HG03175 (cell line): ENCODE measurements around the gene XPNPEP3.
"Not testable (repeated sequence)": the region's sequence is repeated elsewhere in the genome, so short reads cannot be mapped to it uniquely, and the experiment has no call there.

ENCODE experiments used
- ATAC-seq: cut with Tn5 transposase; IDR thresholded peaks from one replicate; pipeline ENCODE4 v1.9.1; 2021; ENCODE audit warnings: mild to moderate bottlenecking, moderate library complexity; ENCODE audit not compliant: unreplicated experiment

Gene XPNPEP3

GRCh38 chr22:40855979-40856512 lies 902 bp upstream of the XPNPEP3 start:
- ATAC-seq, result peak; percentile 22

GRCh38 chr22:40857309-40857855 lies 434 bp downstream of the XPNPEP3 start:
- no peak for ATAC-seq

- ATAC-seq, result no peak
Observed at GRCh38 chr22:40862013-40862412, 5.1 kb downstream of the XPNPEP3 start, which contains the start of gene DNAJB7. Gene DNAJB7 (minus strand): TSS chr22:40862113. CDS start chr22:40861994, 119 bp downstream.

GRCh38 chr22:40862537-40862936 lies 5.6 kb downstream of the XPNPEP3 start:
- no peak for ATAC-seq

- ATAC-seq, result no peak
Observed at GRCh38 chr22:40867109-40867508, 10.2 kb downstream of the XPNPEP3 start.

GRCh38 chr22:40868379-40868778 lies 11.4 kb downstream of the XPNPEP3 start:
- ATAC-seq, result not testable (repeated sequence)

GRCh38 chr22:40874016-40874415 lies 17.1 kb downstream of the XPNPEP3 start:
- ATAC-seq, result no peak

- no peak for ATAC-seq
Observed at GRCh38 chr22:40875111-40875510, 18.2 kb downstream of the XPNPEP3 start.

GRCh38 chr22:40876907-40877306 lies 20.0 kb downstream of the XPNPEP3 start:
- no peak for ATAC-seq

GRCh38 chr22:40877488-40877887 lies 20.5 kb downstream of the XPNPEP3 start:
- ATAC-seq, result no peak

GRCh38 chr22:40878922-40879321 lies 22.0 kb downstream of the XPNPEP3 start:
- no peak for ATAC-seq

GRCh38 chr22:40889116-40889515 lies 32.2 kb downstream of the XPNPEP3 start:
- ATAC-seq, result no peak

- ATAC-seq, result no peak
Observed at GRCh38 chr22:40890881-40891280, 33.9 kb downstream of the XPNPEP3 start.

GRCh38 chr22:40894417-40894816 lies 37.5 kb downstream of the XPNPEP3 start:
- no peak for ATAC-seq

- ATAC-seq, result no peak
Observed at GRCh38 chr22:40898850-40899357, 42.0 kb downstream of the XPNPEP3 start.

GRCh38 chr22:40904101-40904500 lies 47.2 kb downstream of the XPNPEP3 start:
- ATAC-seq, result no peak

- ATAC-seq, result no peak
Observed at GRCh38 chr22:40908895-40909294, 51.9 kb downstream of the XPNPEP3 start.

GRCh38 chr22:40911772-40912171 lies 54.8 kb downstream of the XPNPEP3 start:
- ATAC-seq, result no peak

GRCh38 chr22:40912987-40913386 lies 56.0 kb downstream of the XPNPEP3 start:
- not testable (repeated sequence) for ATAC-seq

GRCh38 chr22:40919446-40919845 lies 62.5 kb downstream of the XPNPEP3 start:
- ATAC-seq, result no peak

GRCh38 chr22:40920526-40920925 lies 63.6 kb downstream of the XPNPEP3 start:
- no peak for ATAC-seq

- no peak for ATAC-seq
Observed at GRCh38 chr22:40922484-40923303, 65.7 kb downstream of the XPNPEP3 start.
